Renal cortical epithelial cell (primary cell): ENCODE measurements around the gene CAST. TPM values are rescaled to one million over a fixed set of nuclear protein-coding genes. Genes with fewer than 3 reads are reported as not detected.
A peak's percentile ranks its signal among the peaks of the same experiment; 100 is the strongest.

Experiments used
- DNase-seq: peaks from one replicate; pipeline ENCODE4 v3.0.0-alpha.2; 2011; ENCODE audit warnings: low read depth
- total RNA-seq: library from RNA; depleted of rRNA; stranded (reverse); fragments of >200 nt; gene quantifications from 2 replicates; pipeline ENCODE4 v1.2.3, GENCODE V29; 2014

Gene CAST
- total RNA-seq, 1 donor from 2014 or later: 341 TPM

DNA sequence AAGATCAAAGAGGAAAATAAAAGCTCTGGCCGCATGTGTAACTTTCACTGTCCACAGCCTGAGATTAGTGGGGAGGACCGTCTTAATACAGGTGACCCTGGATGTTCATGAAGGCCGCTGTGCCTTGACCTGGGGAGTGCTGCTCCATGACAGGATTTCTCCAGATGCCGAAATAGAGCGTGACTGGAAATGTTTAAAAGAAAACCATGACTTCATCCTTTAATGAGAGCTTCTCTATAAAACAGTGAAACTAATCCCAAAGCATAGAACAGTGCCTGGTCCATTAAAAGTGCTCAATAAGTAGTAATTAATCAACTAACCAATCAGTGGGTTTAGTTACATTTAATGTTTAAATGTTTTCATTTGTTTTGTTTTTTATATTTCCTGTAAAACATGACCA lies 82.8 kb downstream of the CAST start:
- no peak for DNase-seq

DNA sequence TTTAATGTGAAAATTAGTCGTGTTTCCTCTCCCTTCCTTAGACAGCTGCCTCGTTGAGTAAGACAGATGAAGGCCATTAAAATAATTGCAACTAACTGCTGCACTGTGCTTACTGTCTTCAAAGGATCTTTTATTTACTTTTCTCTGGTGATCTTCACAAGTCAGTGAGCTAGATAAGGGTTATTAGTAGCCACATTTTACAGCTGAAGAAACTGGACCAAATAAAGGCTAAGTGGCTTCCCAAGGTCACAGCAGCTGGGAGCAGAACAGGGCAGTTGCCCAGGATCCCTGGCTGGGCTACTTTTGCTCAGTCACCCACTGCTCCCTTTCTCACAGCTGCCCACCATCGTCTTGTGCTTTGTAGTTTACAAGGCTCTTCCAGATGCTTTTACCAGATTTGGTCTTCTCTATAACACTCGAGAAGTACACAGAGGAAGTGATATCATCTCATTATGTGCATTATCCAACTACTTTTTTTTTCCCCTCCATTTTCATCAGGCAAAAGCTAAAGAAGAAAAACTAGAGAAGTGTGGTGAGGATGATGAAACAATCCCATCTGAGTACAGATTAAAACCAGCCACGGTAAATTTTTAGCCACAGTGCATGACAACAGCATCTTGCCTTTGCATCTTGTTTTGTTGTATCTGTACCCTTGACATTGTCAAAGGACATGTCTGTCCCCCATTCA lies 83.8 kb downstream of the CAST start:
- no peak for DNase-seq

DNA sequence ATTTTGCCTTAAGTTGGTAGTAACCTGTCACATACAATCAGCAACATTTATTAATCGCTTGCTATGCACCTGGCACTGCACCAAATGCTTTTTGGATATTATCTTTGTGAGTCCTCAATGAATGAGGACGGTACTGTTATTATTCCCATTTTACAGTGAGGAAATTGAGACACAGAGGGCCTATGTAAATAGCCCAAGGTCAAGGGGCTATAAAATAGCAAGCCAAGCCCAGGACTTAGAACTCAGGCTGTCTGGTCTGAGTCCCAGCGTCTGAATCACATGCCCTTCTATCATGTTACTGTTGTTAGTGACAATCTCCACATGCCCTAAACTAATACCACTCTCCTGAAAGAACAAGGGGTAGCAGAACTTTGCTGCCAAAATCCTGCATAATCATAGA lies 85.5 kb downstream of the CAST start:
- no peak for DNase-seq

DNA sequence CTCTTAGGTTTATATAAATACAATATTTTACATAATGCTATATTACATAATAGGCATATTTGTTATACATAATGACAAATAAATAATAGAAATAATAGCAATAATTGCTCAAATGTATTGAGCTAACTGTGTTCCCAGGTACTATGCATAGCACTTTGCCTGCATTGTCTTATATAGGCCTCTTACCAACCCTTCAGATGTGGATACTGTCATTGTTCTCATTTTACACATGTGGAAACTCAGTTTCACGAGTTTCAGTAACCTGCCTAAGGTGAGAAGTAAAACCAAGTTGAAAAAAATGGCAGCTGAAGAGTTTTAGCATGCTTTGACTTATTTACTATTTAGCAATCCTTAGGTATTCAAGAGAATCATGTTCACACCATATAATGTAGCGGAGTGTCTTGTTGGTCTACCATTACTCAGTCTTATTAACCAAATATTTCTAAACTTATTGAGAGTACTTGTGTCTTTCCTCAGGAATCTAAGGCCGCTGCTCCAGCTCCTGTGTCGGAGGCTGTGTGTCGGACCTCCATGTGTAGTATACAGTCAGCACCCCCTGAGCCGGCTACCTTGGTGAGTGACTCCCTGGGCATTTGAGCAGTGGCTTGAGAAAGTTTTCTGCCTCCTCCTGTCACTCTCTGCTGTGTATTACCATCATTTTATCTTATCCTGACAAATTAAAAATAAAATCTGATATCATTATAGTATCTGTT lies 88.1 kb downstream of the CAST start:
- DNase-seq: no peak

DNA sequence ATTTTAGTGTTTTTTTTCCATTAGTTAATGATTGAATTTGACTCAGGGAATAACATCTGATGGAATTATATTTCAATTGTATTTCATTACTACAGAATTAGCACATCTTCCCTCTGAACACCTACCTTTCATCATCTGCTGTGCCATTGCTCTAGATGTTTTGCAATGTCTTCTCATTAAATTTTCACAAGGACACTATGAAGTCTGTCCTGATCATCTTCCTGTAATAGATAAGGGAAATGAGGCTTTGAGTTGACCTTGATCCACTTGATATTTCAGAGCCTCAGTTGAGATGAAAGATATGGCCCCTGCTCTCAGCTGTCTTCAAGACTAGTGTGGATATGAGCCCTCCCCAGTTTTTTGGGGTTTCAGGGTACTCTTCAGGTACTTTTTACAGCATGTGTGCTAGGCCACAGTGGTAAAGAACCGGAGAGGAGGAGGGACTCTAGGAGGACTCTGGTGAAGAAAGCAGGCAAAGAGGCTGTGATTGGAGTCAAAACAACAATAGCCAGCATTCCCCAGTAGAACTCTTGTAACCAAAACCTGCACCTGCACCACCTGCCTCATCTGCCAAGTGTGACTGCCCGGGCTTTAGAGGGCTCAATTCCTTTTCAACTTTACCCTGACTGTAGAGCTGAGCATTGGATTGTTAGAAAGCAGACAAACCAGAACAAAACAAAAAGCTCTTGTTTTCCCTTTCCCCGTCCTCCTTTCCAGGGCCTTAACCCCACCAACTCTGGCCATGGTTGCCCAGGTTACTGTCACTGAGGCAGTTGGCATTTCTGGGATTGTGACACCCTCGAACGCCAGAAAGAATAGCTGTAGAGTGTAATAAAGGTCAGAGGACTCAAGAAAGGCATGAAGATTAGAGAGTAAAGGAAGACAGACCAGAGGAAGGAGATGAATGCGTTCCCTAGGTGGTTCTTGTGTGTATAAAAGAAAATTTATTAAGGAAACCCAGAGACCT lies 89.3 kb downstream of the CAST start:
- DNase-seq: no peak

DNA sequence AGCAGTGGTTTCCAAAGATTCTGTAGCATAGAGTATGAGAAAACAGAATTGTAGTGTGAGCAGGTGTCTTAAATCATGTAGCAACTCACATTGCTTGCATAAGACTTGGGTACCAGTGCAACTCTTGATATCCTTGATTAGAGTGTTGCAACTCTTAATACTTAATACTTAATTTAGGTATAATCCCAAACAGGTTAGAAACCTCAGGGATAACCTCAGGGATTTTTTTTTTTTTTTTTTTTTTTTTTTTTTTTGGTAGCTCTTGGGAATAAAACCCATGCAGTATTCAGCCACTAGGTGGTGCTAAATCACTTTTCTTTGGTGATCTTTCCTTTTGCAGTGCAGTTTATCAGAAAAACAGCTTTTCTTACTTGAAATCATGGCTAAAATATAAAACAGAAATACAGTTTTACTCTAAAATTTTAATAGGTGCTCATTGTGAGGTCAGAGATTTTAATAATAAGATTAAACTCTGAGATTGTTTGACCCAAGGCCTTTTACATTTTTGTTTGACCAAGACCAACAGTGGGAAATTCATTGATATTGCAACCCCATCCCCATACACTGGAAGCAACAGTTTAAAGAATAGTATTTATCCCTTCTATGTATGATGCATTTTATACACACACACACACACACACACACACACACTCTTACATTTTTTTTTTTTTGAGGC lies 90.3 kb downstream of the CAST start:
- DNase-seq: peak; percentile 77

DNA sequence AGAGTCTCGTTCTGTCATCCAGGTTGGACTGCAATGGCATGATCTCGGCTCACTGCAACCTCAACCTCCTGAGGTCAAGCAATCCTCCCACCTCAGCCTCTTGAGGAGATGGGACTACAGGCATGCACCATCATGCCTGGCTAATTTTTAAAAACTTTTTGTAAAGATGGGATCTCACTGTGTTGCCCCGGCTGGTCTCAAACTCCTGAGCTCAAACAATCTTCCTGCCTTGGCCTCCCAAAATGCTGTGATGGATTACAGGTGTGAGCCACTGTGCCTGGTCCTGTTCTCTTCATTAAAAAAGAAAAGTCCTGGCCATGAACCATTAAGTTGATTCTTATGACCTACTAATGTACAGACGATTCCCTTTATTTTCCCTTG lies 90.8 kb downstream of the CAST start:
- DNase-seq: no peak

DNA sequence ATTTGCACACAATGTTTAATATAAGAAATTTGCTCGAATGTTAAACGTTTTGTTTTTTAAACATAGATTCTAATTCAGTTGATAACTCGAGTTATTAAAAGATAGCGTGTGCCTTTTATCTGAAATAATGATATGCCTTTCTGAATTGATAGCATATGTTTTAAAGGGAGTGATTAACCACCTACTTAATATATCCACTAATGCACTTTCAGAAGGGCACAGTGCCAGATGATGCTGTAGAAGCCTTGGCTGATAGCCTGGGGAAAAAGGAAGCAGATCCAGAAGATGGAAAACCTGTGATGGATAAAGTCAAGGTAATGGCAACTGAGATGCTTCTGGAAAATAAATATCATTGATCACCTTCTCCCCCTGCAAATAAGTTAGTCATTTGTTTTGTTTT lies 91.7 kb downstream of the CAST start:
- no peak for DNase-seq

DNA sequence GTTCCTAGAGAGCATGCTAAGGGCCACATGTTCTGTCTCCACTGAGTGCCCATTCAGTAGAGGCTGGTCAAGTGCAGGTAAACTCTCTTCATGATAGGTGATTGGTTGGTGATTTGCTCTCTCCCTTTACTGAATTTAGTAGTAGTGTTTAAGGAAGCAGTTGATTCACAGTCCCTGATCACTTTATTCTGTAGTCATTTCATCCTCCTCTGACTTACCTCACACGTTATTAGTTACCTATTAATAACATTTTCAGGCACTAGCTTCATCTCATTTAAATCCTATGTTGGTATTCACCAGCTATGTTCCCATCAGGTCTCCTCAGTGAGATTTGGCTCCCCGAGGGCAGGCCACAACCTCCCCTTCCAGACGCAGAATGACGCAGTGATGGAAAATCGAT lies 93.7 kb downstream of the CAST start:
- DNase-seq: no peak

DNA sequence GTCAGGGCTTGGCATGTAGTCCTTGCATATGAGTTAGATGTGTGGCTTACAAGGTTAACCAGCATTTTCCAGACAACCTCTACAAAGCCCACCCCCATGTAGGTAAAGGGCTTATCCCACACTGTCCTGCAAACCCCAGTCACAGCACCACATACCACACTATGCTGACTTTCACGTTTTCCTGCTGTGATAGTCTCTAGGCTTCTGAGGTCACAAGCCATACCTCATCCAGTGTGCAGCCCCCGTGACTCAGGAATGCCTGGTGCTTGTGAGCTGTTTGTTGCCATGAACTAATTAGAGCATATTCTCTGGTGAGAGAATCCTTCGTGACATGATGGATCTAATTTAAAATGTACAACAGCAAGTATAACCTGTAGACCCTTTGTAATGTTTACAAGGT lies 94.8 kb downstream of the CAST start:
- DNase-seq: no peak

DNA sequence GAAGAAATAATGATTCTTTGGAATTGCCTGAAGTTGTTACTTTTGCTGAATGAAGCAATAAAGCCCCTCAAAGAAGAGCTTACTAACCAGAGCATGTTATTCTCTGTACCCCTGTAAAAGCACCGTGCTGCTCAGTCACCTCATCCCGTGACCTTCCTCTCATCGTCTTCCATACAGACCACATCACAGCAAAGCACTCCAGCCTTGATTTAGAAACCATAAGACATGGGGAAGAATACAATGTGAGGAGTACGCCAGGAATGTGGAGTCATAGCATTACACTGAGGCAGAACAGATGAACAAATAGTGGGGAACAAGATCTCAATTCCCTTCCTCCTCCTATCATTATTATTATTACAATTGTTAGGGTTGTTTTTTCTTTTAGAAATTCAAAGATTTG lies 96.4 kb downstream of the CAST start:
- DNase-seq: no peak

DNA sequence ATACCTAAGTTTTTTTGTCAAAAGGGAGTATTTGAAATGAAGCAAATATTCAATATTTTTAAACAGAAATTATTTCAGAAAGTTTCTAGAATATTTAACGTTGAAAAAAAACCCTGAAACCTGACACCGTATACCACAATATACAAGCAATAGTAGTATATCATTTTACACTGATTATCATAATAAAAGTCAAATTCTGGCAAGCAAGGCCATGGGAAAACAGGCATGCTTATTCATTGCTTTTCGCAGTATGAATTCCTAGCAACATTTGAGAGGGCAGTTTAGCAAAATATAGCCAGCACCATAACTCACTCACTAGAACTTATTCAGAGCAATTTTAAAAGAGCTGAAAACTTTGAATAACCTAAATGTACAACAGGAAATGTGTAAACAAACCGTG lies 99.4 kb downstream of the CAST start:
- DNase-seq: no peak

DNA sequence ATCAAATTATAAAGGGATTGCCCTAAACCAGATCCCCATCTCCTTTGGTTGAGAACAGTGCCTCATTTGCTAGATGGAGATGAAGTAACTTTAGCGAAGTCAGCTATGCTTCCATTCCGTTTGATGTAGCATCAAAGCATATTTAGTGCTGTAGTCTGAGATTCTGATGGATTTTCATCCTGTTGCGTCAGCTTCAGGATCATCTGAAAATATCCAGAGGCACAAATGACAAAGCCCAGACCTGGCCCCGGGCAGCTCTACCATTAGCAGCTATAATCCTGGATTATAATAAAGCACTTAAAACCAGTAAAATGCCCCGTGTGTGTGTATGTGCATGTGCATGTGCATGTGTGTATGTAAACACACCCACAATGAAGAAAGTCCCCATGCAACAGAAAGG lies 100.8 kb downstream of the CAST start:
- DNase-seq: no peak

DNA sequence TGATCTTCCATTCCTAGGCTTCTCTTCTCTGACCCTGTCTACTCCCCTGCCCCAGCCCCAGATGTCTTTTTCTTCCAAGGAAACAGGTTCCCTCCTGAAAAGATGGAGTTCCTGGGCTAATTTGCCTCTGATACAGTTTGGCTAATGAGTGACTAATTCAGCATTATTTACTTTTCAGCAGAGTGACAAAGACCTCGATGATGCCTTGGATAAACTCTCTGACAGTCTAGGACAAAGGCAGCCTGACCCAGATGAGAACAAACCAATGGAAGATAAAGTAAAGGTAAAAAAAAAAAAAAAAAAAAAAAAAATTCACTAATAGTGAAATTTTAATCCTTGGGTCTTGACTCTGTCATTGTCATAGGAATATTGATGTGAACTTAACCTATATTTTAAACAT lies 102.9 kb downstream of the CAST start:
- DNase-seq: no peak

DNA sequence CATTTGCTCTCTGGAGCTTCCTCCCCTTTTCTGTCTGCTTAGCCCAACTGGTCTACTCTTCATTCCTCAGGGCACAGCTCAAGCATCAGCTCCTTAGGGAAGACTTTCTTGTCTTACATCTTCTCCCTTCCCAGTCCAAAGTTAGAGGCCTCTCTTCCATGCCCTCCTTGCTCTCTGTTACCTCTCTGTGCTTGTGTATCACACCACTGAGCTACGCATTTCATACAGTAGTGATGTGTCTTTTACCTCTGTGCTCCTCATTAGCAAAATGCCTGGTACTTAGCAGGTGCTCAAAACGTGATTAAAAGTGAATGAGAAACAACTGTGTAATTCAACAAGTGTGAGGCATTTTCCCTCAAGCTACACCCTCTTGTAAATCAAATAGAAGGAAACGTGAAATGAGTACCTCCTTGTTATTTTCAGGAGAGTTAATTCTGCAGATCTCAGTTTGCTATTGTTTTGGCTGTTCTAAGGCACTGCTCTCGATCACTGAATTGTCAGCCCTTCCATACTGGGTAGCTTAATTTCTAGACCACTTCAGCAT lies 106.6 kb downstream of the CAST start:
- DNase-seq: no peak

DNA sequence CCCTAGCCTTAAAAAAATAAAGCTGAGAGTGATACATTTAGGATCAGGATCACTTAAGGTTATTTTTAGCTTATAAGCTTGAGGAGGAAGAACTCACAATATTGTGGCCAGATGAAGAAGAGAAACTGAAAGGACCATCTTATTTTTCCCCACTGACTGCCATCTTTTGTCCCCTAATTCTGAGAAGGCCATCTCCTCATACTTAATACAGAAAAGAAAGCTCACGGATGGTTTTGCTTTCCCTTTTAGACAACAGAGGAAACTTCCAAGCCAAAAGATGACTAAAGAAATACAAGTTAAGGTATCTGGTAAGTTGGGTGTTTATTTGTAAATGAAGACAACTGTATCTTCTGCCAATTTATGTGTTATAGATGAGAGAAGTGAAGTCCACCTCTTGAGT lies 109.2 kb downstream of the CAST start:
- DNase-seq: no peak

DNA sequence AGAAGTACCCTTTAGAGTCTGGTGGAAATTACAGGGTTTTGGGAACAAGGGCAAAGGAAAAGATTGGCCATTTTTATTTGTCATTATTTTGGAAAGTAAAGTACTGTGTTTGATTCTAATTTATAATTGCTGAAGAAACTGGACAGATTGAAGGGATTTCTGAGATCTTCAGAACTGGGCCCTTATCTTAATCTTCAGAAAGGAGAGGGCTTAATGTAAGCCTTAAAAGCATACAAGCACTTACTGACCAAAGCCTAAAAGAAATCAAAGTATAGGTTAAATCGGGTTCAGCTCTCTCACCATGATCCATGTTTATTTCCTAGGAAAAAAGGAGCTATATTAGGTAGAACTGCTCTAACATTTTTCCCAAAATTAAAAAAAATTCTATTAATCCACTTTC lies 109.9 kb downstream of the CAST start:
- no peak for DNase-seq

DNA sequence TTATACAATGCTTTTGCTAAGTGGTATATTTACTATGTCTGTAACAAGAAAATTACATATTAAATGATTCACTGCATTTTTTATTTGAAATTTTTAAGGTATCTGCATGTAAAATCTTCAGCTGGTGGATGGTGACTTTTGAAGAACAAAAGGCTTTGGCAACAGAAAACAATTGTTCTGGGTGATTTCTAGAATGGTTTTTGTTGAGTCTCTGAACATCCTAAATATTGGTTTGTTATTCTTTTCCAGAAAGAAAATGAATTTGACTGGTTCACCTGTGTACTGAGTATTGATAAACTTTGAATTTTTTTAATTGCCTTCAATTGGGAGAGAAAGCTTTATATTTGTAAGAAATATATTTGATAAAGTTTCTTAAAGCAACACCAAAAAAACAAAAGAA lies 110.4 kb downstream of the CAST start:
- DNase-seq: no peak

DNA sequence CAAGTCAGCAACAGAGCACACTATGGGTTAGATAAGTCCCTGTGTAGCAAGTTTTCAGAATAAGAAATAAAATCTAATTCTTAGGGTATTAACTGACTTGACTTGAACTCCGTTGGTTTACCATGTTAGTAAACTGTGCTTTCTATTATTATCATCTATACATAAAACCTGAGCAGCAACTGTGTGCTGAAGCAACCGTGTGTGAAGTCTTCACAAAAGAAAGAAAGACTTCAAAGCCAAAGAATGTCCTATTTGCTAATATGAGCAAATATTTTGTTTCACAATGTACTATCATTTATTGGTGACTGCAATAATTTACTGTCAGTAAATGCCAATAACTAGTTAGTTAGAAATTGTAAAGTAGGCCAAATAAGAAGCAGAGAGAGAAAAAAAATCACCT lies 112.9 kb downstream of the CAST start:
- DNase-seq: no peak

DNA sequence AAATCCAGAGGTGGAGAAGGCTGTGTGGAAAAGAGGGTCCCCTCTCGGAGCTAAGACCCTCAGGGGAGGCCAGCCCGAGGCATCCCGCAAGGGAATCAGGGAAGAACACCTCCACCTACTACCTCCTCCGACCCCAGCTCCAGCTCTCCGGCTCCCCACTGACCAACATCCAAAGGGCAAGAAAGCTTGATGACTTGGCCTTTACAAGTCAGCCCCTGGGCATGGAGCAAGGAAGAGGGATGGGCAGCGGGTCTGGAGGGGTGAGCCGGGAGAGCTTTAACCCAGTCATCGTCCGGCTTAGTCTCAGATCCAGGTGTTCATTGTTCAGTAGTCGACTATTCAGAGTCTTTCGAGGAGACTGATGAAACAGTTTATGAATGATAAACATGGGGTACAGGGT lies 113.5 kb downstream of the CAST start:
- no peak for DNase-seq

DNA sequence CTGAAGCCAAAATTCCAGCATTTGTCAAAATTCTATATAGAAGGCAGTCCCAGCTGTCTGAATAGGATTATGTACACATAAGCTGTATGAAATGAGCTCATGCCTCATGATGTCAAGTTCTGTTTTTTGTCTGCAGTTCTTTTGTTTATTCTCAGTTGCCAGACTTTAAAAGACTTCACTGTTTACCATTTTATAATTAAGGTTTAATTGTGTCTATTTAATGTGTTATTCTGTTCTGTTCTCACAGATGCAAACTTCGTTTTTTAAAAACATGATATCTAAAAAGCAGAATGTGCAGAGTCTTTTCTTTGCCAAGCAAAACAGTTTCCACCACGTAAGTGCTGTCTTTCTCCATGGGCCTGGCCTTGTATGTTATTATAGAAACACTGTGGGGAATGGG lies 114.4 kb downstream of the CAST start:
- DNase-seq: no peak

DNA sequence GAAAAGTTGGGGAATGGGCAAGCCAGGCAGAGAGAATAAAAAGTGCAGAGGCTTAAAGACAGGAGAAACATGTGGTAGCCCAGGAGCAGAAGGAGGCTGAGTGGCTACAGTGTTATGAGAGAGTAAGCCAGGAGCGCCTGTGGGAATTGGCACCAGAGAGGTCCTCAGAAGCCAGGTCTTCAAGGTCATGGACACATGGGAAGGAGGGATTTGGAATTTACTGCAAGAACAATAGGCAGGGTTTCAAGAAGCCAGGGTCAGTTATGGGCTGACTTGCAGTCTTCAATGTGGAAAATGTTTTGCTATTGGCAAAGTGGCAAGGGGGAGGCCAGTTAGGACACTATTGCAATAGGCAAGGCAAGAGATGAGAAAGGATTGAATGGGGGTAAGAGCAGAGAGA lies 116.2 kb downstream of the CAST start:
- no peak for DNase-seq
